HG03280 (cell line): ENCODE data around the gene GNRHR.

ENCODE experiments used
- ATAC-seq: cut with Tn5 transposase; IDR thresholded peaks from one replicate; pipeline ENCODE4 v1.9.1; 2021; ENCODE audit warnings: mild to moderate bottlenecking, moderate library complexity; ENCODE audit not compliant: unreplicated experiment

The GNRHR gene

DNA sequence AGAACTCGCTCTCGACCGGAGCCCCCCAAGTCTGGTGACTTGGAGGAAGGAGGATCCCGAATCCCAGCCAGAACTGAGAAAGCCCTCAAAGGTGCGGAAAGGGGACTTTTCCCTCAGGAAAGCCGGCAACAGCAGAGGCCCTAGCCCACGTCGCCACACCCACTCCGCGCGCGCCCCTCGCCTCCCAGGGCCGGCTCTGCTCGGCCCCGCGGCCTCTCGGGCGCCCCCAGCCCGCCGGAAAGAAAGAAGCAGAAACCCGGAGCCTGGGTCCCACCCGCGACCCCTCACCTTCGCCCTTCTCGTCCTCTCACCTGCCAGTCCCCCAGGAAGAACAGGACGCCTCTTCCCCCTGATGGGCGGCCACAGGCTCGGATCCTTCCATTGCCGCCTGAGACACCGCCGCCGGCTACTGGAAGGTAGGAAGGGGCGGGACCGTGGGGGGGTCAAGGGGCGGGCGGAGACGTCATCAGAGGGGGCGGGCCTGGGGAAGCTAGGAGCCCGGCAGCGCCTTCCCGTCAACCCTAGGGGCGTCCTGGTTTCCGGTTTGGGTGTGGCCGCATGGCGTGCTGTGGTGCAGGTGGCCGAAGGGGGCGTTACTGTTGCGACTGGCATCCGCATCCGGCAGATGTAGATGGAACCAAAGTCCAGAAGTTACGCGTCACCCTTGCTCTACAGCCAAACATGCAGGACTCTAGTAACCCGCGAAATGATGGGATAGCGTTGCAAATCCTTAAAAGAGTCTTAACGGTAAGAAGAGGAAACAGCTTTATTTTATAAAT lies 53.3 kb downstream of the GNRHR start, which contains the start of gene UBA6:
TSS of gene UBA6 (minus strand) at position 418 of the 779 bp plus-strand sequence. CDS start at position 382, 36 bp downstream.
- peak; percentile 98 for ATAC-seq

DNA sequence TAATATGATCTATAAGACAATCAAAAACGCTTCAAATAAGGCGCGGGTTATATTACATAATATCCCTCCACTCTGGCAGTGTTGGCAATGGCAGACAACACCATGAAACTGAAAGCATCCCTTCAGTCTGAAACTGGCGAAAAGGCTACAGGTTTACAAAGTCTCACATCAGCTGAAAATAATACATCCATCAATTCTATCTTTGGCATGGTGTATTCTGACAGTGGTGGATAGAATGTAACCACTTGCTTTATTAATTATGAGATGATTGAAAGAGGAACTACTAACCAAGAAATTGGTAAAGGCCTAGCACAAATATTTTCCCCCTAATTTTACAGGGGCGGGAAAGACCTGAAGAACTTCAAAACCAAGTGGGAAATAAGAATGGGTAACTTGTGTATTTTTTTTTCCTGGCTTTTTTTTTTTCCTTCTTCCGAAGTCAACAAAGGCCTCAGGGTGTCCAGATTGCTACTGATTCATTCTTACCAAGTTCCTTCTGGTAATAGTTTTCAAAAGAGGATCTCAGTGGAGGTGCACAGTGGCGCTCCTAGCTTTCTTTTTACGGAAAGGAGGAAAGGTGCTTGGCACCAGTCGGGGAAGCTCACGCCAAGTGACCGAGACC lies 54.0 kb downstream of the GNRHR start:
- no peak for ATAC-seq

DNA sequence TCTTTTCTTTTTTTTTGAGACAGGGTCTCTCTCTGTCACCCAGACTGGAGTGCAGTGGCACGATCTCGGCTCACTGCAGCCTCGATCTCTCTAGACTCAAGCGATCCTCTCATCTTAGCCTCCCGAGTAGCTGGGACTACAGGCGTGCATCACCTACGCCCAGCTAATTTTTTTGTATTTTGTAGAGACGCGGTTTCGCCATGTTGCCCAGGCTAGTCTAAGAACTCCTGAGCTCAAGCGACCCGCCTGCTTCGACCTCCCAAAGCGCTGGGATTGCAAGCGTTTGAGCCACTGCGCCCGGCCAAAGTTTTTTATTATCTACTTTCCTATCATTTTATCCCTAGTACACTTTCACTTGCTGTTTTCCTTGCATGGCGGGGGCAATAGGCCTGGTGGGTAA lies 54.6 kb downstream of the GNRHR start:
- ATAC-seq, result no peak

DNA sequence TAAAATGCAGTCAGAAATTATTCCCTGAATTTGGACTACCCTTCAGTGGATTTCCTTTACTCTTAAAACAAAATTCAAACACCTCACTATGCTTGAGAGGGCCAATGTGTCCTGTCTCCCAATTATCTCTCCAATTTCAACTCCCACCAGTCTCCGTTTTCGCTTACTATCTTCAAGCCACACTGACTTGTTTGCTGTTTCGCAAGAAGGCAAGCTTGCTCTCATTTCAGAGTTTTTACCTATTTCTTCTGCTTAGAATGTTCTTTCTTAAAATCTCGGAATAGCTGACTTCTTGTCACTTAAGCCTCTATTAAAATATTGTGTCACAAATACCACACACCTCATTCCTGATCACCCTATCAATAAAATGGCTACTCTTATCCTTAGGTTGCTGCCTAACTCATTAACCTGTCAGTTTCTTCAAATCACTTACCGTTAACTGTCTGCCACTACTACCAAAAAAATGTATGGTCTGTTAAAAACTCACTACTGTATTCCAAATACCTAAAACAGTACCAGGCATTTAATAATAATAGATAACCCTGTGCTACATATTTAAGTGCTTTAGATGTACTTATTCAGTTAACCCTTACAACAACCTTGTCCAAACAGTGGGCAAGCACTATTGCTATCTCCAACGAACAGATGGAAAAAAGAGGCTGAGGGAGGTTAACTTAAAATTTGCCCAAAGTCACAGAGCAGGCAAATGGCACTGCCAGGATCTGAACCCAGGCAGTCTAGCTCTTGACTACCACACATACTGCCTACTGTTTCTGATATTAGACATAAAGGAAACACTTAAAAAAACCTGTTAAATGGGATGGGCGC lies 56.1 kb downstream of the GNRHR start:
- no peak for ATAC-seq

GRCh38 chr4:67696061-67696460 lies 58.1 kb downstream of the GNRHR start:
- no peak for ATAC-seq

GRCh38 chr4:67694662-67695061 lies 59.5 kb downstream of the GNRHR start:
- ATAC-seq, result no peak

DNA sequence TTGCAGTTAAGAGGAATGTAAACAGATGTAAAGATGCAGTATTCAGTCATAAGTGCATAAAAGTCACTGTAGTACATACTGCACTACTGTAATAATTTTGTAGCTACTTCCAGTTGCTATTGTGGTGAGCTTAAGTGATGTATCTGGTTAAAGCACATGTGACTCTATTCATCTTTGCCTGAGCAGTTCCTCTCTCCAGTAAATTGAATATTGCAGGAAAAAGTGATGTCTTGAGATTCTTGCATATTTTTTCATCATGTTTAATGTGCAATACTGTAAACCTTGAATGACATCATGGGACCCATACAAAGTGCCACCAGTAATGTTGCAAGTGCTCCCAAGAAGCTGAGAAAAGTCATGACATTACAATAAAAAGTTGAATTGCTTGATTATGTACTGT lies 62.9 kb downstream of the GNRHR start:
- no peak for ATAC-seq
